Endothelial cell of umbilical vein (primary cell): ENCODE data around the gene PIGQ. TPM values are rescaled to one million over a fixed set of nuclear protein-coding genes. Genes with fewer than 3 reads are reported as not detected.
A peak's percentile ranks its signal among the peaks of the same experiment; 100 is the strongest.

Experiments
- BruUV-seq: library from RNA; stranded (reverse); fragments of 400-500 nt; replicated peaks from 2 replicates; lab custom pipeline; 2021; lab: Mats Ljungman, UMichigan
- CTCF ChIA-PET: fragments of 300-600, 350-600 bp; sonication (Branson Sonifier 250); formaldehyde crosslinking; loops from one replicate; lab custom pipeline; 2021; ENCODE audit warnings: antibody characterized with exemption, inconsistent platforms; lab: Charles Lee
- POLR2A ChIA-PET: fragments of 300-600, 350-600 bp; sonication (Branson Sonifier 250); formaldehyde crosslinking; loops from one replicate; lab custom pipeline; 2021; ENCODE audit warnings: antibody characterized with exemption, inconsistent platforms; lab: Charles Lee
- DNase-seq: peaks from one replicate; pipeline ENCODE4 v3.0.0-alpha.2; 2011; ENCODE audit warnings: low read depth, low spot score
- FAIRE-seq: peaks from 2 replicates; lab custom pipeline; 2011; peaks lifted over from hg19 to GRCh38; lab: Jason Lieb, UNC
- H2AFZ ChIP-seq: 2 replicates; pipeline ENCODE4 v1.6.0; 2012; ENCODE audit warnings: low read depth, low read length, control low read depth, inconsistent platforms
- H3K27ac ChIP-seq: 2 replicates; pipeline ENCODE4 v1.5.1; 2011; ENCODE audit warnings: low read depth, mild to moderate bottlenecking, control low read depth, low read length, moderate library complexity; ENCODE audit not compliant: insufficient read depth
- H3K27me3 ChIP-seq, 2 experiments: 2 replicates each; pipeline versions ENCODE4 v1.6.0 to v1.6.1; 2011; ENCODE audit warnings: low read length in 2 of 2, mixed read lengths in 1 of 2; ENCODE audit not compliant: control insufficient read depth in 2 of 2, insufficient read depth in 2 of 2
- H3K36me3 ChIP-seq, 2 experiments: 2 replicates in 1 of 2; 3 replicates in 1 of 2; pipeline ENCODE4 v1.5.1; 2011; ENCODE audit warnings: low read length in 2 of 2, mild to moderate bottlenecking in 1 of 2, moderate library complexity in 1 of 2; ENCODE audit not compliant: control insufficient read depth in 2 of 2, insufficient read depth in 2 of 2; ENCODE audit errors: extremely low read depth in 1 of 2
- H3K4me1 ChIP-seq: 3 replicates; pipeline ENCODE4 v1.5.1; 2011; ENCODE audit warnings: mild to moderate bottlenecking, low read length; ENCODE audit not compliant: control insufficient read depth, insufficient read depth; ENCODE audit errors: extremely low read depth
- H3K4me2 ChIP-seq: 2 replicates; pipeline ENCODE4 v1.6.1; 2011; ENCODE audit warnings: low read length, control low read depth, mixed read lengths; ENCODE audit not compliant: insufficient read depth
- H3K4me3 ChIP-seq, 3 experiments: fragments of 200-600 bp in 1 of 3; sonication (generic), shearing (Covaris generic) in 1 of 3; replicated peaks in 1 of 3; 2 replicates each; pipeline ENCODE4 v1.5.1; 2011 to 2016; ENCODE audit warnings: control low read depth in 3 of 3, low read length in 3 of 3, mild to moderate bottlenecking in 2 of 3, inconsistent platforms in 1 of 3, low read depth in 1 of 3, moderate library complexity in 1 of 3; ENCODE audit not compliant: insufficient read depth in 1 of 3
- H3K79me2 ChIP-seq: 2 replicates; pipeline ENCODE4 v1.6.0; 2012; ENCODE audit warnings: low read length, inconsistent platforms; ENCODE audit not compliant: control insufficient read depth, insufficient read depth
- H3K9ac ChIP-seq: replicated peaks from 2 replicates; pipeline ENCODE3; 2011; ENCODE audit warnings: low read length, control low read depth; ENCODE audit not compliant: insufficient read depth; ENCODE audit errors: extremely low read depth
- H3K9me1 ChIP-seq: replicated peaks from 3 replicates; pipeline ENCODE4 v1.6.0; 2011; ENCODE audit warnings: mild to moderate bottlenecking, low read length; ENCODE audit not compliant: control insufficient read depth, insufficient read depth; ENCODE audit errors: extremely low read depth
- H3K9me3 ChIP-seq: replicated peaks from 2 replicates; pipeline ENCODE4 v1.5.1; 2012; ENCODE audit warnings: low read length, inconsistent platforms; ENCODE audit not compliant: control insufficient read depth, insufficient read depth
- H4K20me1 ChIP-seq: replicated peaks from 2 replicates; pipeline ENCODE3; 2011; ENCODE audit warnings: mild to moderate bottlenecking, low read length; ENCODE audit not compliant: control insufficient read depth, insufficient read depth; ENCODE audit errors: extremely low read depth
- EZH2 ChIP-seq: IDR thresholded peaks from 2 replicates; pipeline ENCODE4 v1.6.1; 2012; ENCODE audit warnings: borderline replicate concordance, low read depth, mild to moderate bottlenecking, moderate library complexity, low read length, inconsistent platforms; ENCODE audit not compliant: severe bottlenecking
- FOS ChIP-seq: IDR thresholded peaks from 2 replicates; pipeline ENCODE4 v1.6.1; 2011; ENCODE audit warnings: mild to moderate bottlenecking, low read length, moderate library complexity, borderline replicate concordance; ENCODE audit not compliant: insufficient read depth
- GATA2 ChIP-seq: IDR thresholded peaks from 2 replicates; pipeline ENCODE4 v1.7.0; 2011; ENCODE audit warnings: low read depth, mild to moderate bottlenecking, moderate library complexity, mixed read lengths, low read length; ENCODE audit not compliant: insufficient read length, insufficient read depth
- JUN ChIP-seq: IDR thresholded peaks from 2 replicates; pipeline ENCODE4 v1.6.1; 2011; ENCODE audit warnings: borderline replicate concordance, low read depth; ENCODE audit not compliant: insufficient read length, insufficient read depth
- MYC ChIP-seq: IDR thresholded peaks from one replicate; pipeline ENCODE4 v1.6.1; 2011; ENCODE audit warnings: mild to moderate bottlenecking, low read depth, low read length
- POLR2AphosphoS5 ChIP-seq: IDR thresholded peaks from 2 replicates; pipeline ENCODE4 v1.6.1; 2012; ENCODE audit warnings: low read depth, mild to moderate bottlenecking, control low read depth, low read length, moderate library complexity; ENCODE audit not compliant: insufficient read depth
- dilution Hi-C: fragments of 300-500 bp; cut with MboI; formaldehyde crosslinking; loops from one replicate; pipeline ENCODE4 v1.15.0; 2019; ENCODE audit warnings: low sequenced_read_pairs; ENCODE audit not compliant: extremely low pct_ligation_motif_present
- intact Hi-C: fragments of 100-400 bp; cut with micrococcal nuclease; formaldehyde crosslinking; loops from one replicate; pipeline ENCODE4 v1.10.0; 2022
- polyA plus RNA-seq, 4 experiments: library from polyadenylated mRNA; depleted of rRNA in 3 of 4; stranded (reverse) in 3 of 4; unstranded in 1 of 4; fragments of >200 nt; gene quantifications; 2 replicates each; pipeline versions ENCODE4 v1.2.1 to v1.2.3, GENCODE V29; 2011 to 2012; ENCODE audit warnings: missing spikeins in 1 of 4
- total RNA-seq: library from RNA; stranded (reverse); gene quantifications from 2 replicates; pipeline ENCODE4 v1.2.3, GENCODE V29; 2021
- TF ChIP-seq, protein P1 (sequence below): IDR thresholded peaks from 2 replicates; pipeline ENCODE4 v1.6.1; 2011; ENCODE audit not compliant: insufficient read depth, insufficient read length

PIGQ gene
- total and polyA plus RNA-seq, 2 donors (not counting 3 experiments of a cell fraction or from before 2014, with no cell fraction given): 66.9 to 67.7 TPM

GRCh38 chr16:559411-560203, 10.2 kb upstream of the PIGQ start:
- Histone ChIP-seq H3K27me3 (peaks cover 14 to 19% of the 10 kb centered on the region in 2 experiments), H3K9me1 (no peaks in the 10 kb centered on the region), H3K4me2 (no peak overlapping the region), H3K9ac (no peak overlapping the region), H3K9me3 (no peaks in the 10 kb centered on the region), H4K20me1 (no peaks in the 10 kb centered on the region), H3K27ac (no peak overlapping the region), H3K4me1 (peaks cover 1% of the 10 kb centered on the region), H3K36me3 (no peaks in the 10 kb centered on the region), H2AFZ (no peak overlapping the region), H3K79me2 (no peaks in the 10 kb centered on the region), H3K4me3 (no peak overlapping the region)
- DNase-seq (no peak), FAIRE-seq (no peak)
- dilution Hi-C loops: no loop called here
- intact Hi-C loops: no loop called here
- ChIA-PET POLR2A (no interaction called here), CTCF (no interaction called here)
- TF ChIP-seq FOS (no peak), GATA2 (no peak), POLR2AphosphoS5 (no peak), EZH2 (peak; percentile 78), MYC (no peak)
- TF ChIP-seq, protein P1, sequence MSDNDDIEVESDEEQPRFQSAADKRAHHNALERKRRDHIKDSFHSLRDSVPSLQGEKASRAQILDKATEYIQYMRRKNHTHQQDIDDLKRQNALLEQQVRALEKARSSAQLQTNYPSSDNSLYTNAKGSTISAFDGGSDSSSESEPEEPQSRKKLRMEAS: no peak
- no TSS peak for BruUV-seq

DNA sequence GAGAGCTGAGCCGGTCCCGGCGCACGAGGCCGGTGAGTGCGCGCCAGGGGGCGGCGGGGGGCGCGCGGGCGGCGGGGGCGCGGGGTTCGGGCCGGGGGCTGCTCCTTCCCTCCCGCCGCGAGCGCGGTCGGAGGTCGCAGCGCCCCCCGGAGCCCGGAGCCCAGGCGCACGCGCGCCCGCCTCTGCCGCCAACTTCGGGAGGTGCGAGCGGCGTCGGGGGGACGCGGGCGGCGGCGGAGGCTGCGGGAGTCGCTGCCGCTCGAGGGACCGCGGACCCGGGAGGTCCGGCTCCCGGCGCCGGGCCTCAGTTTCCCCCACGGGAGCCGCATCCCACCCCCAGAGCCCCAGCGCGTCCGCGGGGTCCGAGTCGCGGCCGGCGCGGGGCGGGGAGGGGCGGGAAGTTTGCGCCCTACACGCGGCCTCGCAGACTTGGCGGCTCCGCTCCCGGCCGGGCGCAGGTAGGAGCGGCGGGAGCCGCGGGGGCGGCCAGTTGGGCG, 9.5 kb upstream of the PIGQ start, which contains the start of gene PRR35:
Gene PRR35 (plus strand): TSS at position 191 of the 497 bp plus-strand sequence. CDS start 2,901 bp downstream, outside the sequence.
- no peak for DNase-seq
- no peak within 1 kb of the TSS for H2AFZ ChIP-seq
- no peaks in the 10 kb centered on the region for H3K36me3 ChIP-seq
- H3K9ac ChIP-seq: no peak within 1 kb of the TSS
- TF ChIP-seq EZH2: peak; percentile 90
- TF ChIP-seq JUN: no peak
- TF ChIP-seq MYC: no peak
- no peak for TF ChIP-seq GATA2
- H3K9me3 ChIP-seq: no peaks in the 10 kb centered on the region
- intact Hi-C loops (no loop called here), dilution Hi-C loops (no loop called here)
- no peak within 1 kb of the TSS for H3K27ac ChIP-seq
- H3K4me2 ChIP-seq: no peak within 1 kb of the TSS
- POLR2A ChIA-PET: no interaction called here
- FAIRE-seq: no peak
- H3K4me1 ChIP-seq: no peaks in the 10 kb centered on the region
- BruUV-seq: no TSS peak
- H3K4me3 ChIP-seq: no peak within 1 kb of the TSS
- CTCF ChIA-PET: no interaction called here
- H3K79me2 ChIP-seq: no peaks in the 10 kb centered on the region
- H4K20me1 ChIP-seq: no peaks in the 10 kb centered on the region
- peaks cover 14 to 19% of the 10 kb centered on the region in 2 experiments for H3K27me3 ChIP-seq
- no peaks in the 10 kb centered on the region for H3K9me1 ChIP-seq
